ENCODE measurements around the gene MUC6.

The MUC6 gene

DNA sequence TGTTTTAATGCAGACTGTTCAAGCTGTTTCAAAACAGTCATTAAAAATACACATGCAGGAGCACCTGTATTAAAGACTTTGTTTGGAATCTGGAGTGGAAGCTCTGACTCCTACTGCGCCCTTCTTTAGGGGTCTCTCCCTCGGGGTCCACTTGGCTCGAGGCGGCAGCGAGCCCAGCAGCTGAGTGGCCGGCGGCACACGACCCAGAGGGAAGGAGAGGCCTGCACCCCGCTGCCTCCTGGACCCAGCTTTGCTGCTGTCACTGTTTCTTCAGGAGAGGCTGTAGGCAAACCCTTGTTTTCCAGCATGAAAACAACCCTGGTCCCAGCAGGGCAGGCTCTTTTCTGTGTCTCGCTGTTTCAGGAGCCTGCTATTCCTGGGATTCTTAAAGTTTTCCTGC, 29.2 kb downstream of the MUC6 start:
- Histone ChIP-seq H2AFZ (ENCODE audit: low read depth) (no peak overlapping the region), H4K20me1 (ENCODE audit: insufficient read depth) (no peaks in the 10 kb centered on the region), H3K79me2 (ENCODE audit: insufficient read depth, low read depth) (no peaks in the 10 kb centered on the region), H3K9ac (no peak overlapping the region), H3K27ac (no peak overlapping the region), H3K4me3 (IDR thresholded peaks at IDR 0.05; ENCODE audit: insufficient read depth, low read depth, low read length) (no peak overlapping the region), H3K4me2 (no peak overlapping the region), H3K27me3 (ENCODE audit: insufficient read depth, low read depth) (no peaks in the 10 kb centered on the region), H3K4me1 (ENCODE audit: low read depth, poor library complexity, severe bottlenecking) (no peaks in the 10 kb centered on the region), H3K36me3 (ENCODE audit: insufficient read depth) (no peaks in the 10 kb centered on the region)
- TF ChIP-seq, protein P1, sequence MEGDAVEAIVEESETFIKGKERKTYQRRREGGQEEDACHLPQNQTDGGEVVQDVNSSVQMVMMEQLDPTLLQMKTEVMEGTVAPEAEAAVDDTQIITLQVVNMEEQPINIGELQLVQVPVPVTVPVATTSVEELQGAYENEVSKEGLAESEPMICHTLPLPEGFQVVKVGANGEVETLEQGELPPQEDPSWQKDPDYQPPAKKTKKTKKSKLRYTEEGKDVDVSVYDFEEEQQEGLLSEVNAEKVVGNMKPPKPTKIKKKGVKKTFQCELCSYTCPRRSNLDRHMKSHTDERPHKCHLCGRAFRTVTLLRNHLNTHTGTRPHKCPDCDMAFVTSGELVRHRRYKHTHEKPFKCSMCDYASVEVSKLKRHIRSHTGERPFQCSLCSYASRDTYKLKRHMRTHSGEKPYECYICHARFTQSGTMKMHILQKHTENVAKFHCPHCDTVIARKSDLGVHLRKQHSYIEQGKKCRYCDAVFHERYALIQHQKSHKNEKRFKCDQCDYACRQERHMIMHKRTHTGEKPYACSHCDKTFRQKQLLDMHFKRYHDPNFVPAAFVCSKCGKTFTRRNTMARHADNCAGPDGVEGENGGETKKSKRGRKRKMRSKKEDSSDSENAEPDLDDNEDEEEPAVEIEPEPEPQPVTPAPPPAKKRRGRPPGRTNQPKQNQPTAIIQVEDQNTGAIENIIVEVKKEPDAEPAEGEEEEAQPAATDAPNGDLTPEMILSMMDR (conservative IDR thresholded peaks at IDR 0.05; ENCODE audit: low read depth, low read length), result no peak

DNA sequence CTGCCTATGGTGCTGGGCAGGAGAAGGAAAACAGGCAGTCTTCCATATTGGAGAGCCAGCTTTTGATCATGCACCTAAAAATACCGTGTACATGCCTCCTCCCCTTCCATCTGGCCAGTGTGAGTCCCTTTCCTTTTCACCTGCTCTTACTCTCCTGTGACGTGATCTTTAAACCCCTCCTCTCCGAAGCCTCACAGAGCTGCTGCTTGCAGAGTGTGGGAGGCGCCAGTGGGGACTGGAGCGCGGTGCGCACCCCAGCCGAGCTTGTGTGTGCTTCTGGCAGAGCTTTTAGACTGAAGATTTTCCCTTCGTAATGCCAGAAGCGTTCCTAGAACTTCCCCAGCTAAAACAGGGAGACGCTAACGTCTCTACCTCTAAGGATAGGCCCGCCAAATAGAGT, 29.8 kb downstream of the MUC6 start:
- H3K79me2 ChIP-seq (ENCODE audit: insufficient read depth, low read depth), result no peaks in the 10 kb centered on the region
- no peak overlapping the region for H3K4me3 ChIP-seq (IDR thresholded peaks at IDR 0.05; ENCODE audit: insufficient read depth, low read depth, low read length)
- no peaks in the 10 kb centered on the region for H3K4me1 ChIP-seq (ENCODE audit: low read depth, poor library complexity, severe bottlenecking)
- TF ChIP-seq, protein P1 (conservative IDR thresholded peaks at IDR 0.05; ENCODE audit: low read depth, low read length), result no peak
- no peak overlapping the region for H3K27ac ChIP-seq
- no peaks in the 10 kb centered on the region for H3K27me3 ChIP-seq (ENCODE audit: insufficient read depth, low read depth)
- H4K20me1 ChIP-seq (ENCODE audit: insufficient read depth), result no peaks in the 10 kb centered on the region
- H3K4me2 ChIP-seq, result no peak overlapping the region
- H3K36me3 ChIP-seq (ENCODE audit: insufficient read depth), result no peaks in the 10 kb centered on the region
- no peak overlapping the region for H2AFZ ChIP-seq (ENCODE audit: low read depth)
- H3K9ac ChIP-seq, result no peak overlapping the region

DNA sequence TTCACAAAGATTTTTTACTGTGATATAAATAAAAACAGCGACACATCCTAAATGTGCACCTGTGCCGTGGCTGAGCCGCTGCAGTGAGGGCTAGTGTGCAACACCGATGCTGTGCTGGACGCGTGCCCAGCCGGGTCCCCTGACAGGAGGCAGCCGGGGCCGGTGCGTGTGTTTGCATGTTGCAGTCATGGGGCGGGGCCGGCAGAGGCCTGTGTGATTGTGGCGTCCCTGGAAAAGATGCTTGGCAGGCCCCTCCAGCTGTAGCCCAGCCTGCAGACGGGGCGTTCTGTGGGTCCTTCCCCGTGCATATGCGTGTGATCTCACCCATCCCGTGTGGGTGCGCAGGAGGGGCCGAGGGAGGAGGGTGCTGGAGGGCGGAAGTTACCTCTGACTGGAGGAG, 30.6 kb downstream of the MUC6 start:
- no peak overlapping the region for H2AFZ ChIP-seq (ENCODE audit: low read depth)
- H3K4me1 ChIP-seq (ENCODE audit: low read depth, poor library complexity, severe bottlenecking), result no peaks in the 10 kb centered on the region
- no peak overlapping the region for H3K9ac ChIP-seq
- H3K27me3 ChIP-seq (ENCODE audit: insufficient read depth, low read depth), result no peaks in the 10 kb centered on the region
- H3K4me3 ChIP-seq (IDR thresholded peaks at IDR 0.05; ENCODE audit: insufficient read depth, low read depth, low read length), result no peak overlapping the region
- TF ChIP-seq, protein P1 (conservative IDR thresholded peaks at IDR 0.05; ENCODE audit: low read depth, low read length), result no peak
- H3K27ac ChIP-seq, result no peak overlapping the region
- no peaks in the 10 kb centered on the region for H3K36me3 ChIP-seq (ENCODE audit: insufficient read depth)
- H3K4me2 ChIP-seq, result no peak overlapping the region
- H3K79me2 ChIP-seq (ENCODE audit: insufficient read depth, low read depth), result no peaks in the 10 kb centered on the region
- H4K20me1 ChIP-seq (ENCODE audit: insufficient read depth), result no peaks in the 10 kb centered on the region

DNA sequence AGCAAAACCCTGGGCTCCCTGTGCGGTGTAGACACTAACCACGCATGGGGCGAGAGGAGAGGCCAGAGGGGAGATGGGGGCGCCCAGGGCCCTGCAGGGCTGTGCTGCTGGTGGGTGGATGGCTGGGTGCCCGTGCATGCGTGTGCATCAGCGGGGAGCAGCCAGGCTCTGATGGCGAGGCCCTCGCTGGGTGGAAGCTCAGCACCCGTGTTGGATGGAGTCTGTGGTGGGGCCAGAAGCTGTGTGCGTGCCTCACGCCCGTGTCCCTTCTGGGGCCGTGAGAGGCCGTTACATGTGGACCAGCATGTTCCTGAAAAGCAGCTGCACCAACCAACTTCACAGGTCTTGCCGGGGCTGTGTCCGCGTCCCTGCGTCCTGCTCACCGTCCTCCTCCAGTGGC, 33.4 kb downstream of the MUC6 start:
- Histone ChIP-seq H3K27ac (no peak overlapping the region), H4K20me1 (ENCODE audit: insufficient read depth) (no peaks in the 10 kb centered on the region), H3K9ac (no peak overlapping the region), H3K27me3 (ENCODE audit: insufficient read depth, low read depth) (no peaks in the 10 kb centered on the region), H3K4me3 (IDR thresholded peaks at IDR 0.05; ENCODE audit: insufficient read depth, low read depth, low read length) (no peak overlapping the region), H3K4me2 (no peak overlapping the region), H3K79me2 (ENCODE audit: insufficient read depth, low read depth) (no peaks in the 10 kb centered on the region), H3K4me1 (ENCODE audit: low read depth, poor library complexity, severe bottlenecking) (no peaks in the 10 kb centered on the region), H2AFZ (ENCODE audit: low read depth) (no peak overlapping the region), H3K36me3 (ENCODE audit: insufficient read depth) (no peaks in the 10 kb centered on the region)
- TF ChIP-seq, protein P1 (conservative IDR thresholded peaks at IDR 0.05; ENCODE audit: low read depth, low read length), result no peak
